Gastrocnemius medialis (tissue), 4 donors: ENCODE measurements around the gene IFIT1.

Source experiments
- POLR2A ChIP-seq, 2 donors: fragments of 450-650 bp; IDR thresholded peaks; one replicate each; pipeline ENCODE4 v1.6.1; 2017; ENCODE audit warnings: antibody characterized with exemption in 2 of 2, mild to moderate bottlenecking in 2 of 2, moderate library complexity in 2 of 2
- TF ChIP-seq, protein P1 (sequence below), 5 experiments: fragments of 450-650 bp in 3 of 5; fragments of 200-600 bp in 2 of 5; sonication (generic) in 2 of 5; IDR thresholded peaks in 4 of 5; conservative IDR thresholded peaks in 1 of 5; 1 replicate in 4 of 5; 2 replicates in 1 of 5; pipeline ENCODE4 v1.5.1; 2016 to 2019; ENCODE audit warnings: antibody characterized with exemption in 5 of 5, mild to moderate bottlenecking in 3 of 5, moderate library complexity in 3 of 5

DNA sequence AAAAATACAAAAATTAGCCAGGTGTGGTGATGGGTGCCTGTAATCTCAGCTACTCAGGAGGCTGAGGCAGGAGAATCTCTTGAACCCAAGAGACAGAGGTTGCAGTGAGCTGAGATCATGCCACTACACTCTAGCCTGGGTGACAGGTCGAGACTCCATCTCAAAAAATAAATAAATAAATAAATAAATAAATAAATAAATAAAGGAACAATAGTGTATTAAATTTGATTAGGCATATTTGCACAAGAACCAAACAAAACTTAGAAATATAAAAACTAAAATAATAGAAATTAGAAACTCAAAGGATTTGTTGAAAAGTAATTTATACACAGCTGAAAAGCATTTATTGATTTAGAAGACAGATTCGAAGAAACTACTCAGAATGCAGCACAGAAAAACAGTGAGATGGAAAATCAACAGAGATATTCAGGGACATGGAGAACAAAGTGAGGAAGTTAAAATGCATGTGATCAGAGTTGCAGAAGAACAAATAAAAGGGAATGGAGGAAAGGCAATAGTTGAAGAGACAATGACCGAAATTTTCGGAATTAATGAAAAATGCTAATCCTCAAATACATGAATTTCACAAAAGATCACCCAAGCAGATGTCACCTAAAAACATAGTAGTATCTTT lies 46.9 kb upstream of the IFIT1 start:
- TF ChIP-seq, protein P1, sequence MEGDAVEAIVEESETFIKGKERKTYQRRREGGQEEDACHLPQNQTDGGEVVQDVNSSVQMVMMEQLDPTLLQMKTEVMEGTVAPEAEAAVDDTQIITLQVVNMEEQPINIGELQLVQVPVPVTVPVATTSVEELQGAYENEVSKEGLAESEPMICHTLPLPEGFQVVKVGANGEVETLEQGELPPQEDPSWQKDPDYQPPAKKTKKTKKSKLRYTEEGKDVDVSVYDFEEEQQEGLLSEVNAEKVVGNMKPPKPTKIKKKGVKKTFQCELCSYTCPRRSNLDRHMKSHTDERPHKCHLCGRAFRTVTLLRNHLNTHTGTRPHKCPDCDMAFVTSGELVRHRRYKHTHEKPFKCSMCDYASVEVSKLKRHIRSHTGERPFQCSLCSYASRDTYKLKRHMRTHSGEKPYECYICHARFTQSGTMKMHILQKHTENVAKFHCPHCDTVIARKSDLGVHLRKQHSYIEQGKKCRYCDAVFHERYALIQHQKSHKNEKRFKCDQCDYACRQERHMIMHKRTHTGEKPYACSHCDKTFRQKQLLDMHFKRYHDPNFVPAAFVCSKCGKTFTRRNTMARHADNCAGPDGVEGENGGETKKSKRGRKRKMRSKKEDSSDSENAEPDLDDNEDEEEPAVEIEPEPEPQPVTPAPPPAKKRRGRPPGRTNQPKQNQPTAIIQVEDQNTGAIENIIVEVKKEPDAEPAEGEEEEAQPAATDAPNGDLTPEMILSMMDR (IDR thresholded peaks at IDR 0.05 in 4 of 5, conservative IDR thresholded peaks at IDR 0.05 in 1 of 5) = no peak
- TF ChIP-seq POLR2A (IDR thresholded peaks at IDR 0.05) = no peak
